ENCODE results near the gene SYF2. TPM values are rescaled to one million over a fixed set of nuclear protein-coding genes. Genes with fewer than 3 reads are reported as not detected.
"Not testable (repeated sequence)": the region's sequence is repeated elsewhere in the genome, so short reads cannot be mapped to it uniquely, and the experiment has no call there.

SYF2 gene
- 58.2 and 95.6 TPM in 2 replicates for total RNA-seq (2014; rRNA removed; shearing (Covaris generic))

GRCh38 chr1:25232027-25232865 is at the start of gene SYF2:
TSS of gene SYF2 (minus strand) at chr1:25232502. CDS start at chr1:25232467, 35 bp downstream.
- DNase-seq (ENCODE audit: low read depth) = peak; percentile 93

DNA sequence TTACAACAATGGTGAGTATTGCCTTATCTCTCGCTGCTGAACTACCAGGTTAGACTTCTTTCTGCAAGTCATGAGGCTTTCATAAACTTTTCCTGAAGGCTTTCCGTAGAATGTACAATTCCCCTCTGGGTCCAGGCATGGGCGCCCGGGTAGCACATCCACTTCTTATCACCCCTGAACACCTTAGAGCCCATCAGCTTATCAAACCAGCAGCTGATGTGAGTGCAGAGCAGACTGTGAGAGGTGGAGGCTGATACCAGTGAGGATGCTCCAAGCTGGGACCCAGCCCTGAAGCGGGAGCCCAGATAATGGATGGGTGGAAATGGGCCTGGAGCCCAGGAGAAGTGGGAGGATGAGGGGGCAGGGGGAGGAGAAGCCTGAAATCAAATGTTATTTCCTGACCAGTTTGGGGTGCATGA is 47.4 kb upstream of the SYF2 start:
- DNase-seq (ENCODE audit: low read depth) = not testable (repeated sequence)

DNA sequence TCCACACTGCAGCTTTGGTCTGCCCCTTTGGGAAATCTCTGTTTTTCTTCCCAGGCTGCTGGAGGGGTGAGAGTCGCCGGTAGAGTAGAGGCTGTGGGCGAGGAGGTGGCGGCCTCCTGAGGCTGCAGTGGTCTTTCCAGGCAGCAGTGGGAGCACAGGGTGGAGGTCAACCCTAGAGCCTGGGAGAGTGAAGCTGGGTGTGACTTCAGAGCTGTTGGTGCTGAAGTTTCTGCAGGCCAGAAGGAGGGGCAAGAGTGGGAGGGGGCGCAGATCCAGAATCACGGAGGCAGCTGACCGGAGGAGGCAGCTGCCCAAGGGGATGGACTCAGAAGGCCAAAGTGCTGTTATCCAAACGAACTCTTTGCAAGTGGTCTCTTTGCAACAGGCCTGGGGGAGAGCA is 46.5 kb upstream of the SYF2 start:
- DNase-seq (ENCODE audit: low read depth) = not testable (repeated sequence)

GRCh38 chr1:25278358-25278757 is 46.1 kb upstream of the SYF2 start:
- DNase-seq (ENCODE audit: low read depth) = not testable (repeated sequence)

- DNase-seq (ENCODE audit: low read depth) = not testable (repeated sequence)
These were observed 45.0 kb upstream of the SYF2 start for GRCh38 chr1:25277295-25277694.

DNA sequence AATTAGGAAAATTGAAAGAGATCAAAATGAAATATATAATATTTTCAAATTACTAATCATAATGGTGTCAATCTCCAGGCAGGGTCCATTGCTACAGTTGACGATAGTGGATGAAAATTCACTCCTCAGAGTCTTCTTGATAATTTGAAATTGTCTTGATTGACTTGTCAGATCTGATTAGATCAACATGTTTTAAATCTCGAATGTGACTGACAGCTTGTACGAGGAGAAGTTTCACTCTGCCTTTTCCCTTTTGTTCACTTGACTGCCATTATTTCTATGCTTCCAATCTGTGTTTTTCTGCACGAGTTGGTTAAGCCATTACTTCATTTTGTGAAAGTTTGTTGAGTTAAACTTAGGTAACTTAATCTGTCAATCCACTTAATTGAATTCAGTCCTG is 43.3 kb upstream of the SYF2 start:
- DNase-seq (ENCODE audit: low read depth) = not testable (repeated sequence)

GRCh38 chr1:25272238-25272637 is 39.9 kb upstream of the SYF2 start, which contains the start of gene RHD:
TSS of gene RHD (plus strand) at chr1:25272509. CDS start at chr1:25272548, 39 bp downstream.
- DNase-seq (ENCODE audit: low read depth) = not testable (repeated sequence)

- not testable (repeated sequence) for DNase-seq (ENCODE audit: low read depth)
These were observed 36.0 kb upstream of the SYF2 start for GRCh38 chr1:25268143-25268760.

DNA sequence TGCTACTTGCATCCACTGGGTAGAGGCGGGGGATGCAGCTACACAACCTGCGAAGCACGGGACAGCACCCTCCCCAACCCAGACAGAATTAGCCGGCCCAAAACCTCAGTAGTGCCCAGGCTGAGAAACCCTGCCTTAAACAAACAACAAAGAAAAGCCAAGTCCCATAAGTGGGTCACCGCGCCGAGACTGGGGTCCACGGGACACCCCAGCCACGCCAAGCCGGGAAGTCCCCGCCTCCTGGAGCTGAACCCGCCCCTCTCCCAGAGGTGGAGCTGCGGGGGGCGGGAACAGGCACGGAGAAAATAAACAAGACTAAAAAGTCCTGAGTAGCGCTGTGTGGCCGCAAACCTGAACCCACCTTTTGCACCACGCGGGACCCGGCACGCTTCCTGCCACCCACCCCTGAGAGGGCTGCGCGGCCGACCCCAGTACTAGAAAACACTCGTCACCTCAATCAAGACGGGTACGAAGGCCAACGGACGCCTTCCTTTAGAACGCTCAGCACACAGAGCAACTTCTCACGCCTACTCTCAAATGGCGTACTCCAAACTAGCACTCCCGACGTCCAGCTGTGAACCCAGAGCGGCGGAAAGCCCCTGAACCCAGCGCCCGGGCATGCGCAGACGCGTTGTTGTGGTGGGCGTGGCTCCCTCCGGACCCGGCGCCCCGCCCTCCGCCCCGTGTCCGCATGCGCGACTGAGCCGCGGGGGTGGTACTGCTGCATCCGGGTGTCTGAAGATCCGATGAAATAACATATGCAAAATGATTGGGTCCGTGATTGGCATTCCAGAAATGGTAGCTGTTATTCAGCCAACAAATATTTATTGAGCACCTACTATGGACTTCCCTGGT is 35.2 kb upstream of the SYF2 start:
- DNase-seq (ENCODE audit: low read depth) = peak; percentile 83

DNA sequence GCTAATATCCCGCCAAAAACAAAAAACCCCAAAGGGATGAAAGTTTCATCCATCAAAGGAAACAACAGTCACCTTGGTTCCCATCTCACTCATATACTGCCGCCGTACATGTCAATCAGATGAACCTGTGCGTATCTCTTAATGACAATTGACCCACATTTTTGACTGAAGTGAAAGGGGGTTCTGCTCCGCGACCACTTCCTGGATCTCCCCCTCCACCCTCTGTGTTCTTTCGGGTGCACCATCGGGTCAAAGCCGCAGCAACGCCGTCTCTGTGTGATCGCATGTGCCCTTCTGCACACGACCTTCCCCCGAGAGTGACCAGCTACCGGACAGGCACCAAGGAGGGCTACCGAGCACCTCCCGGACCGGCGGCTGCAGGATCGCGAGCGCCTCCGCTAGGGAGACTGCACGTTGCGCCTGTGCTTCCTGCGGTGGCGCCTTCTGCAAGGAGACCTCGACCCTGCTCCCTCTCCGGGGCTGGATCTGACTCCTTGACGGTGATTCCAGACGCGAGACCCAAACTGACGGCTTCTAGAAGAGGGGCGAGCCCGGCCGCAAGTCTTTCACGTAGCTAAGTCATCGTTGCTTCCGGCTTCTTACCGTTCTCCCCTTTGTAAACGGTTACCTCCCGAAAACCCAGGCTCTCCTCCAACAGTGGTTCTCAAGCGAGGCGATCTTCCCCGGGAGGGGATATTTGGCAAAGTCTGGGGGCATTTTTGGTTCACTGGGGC is 34.4 kb upstream of the SYF2 start:
- DNase-seq (ENCODE audit: low read depth) = not testable (repeated sequence)

- DNase-seq (ENCODE audit: low read depth) = not testable (repeated sequence)
These were observed 28.0 kb upstream of the SYF2 start for GRCh38 chr1:25260336-25260735.

DNA sequence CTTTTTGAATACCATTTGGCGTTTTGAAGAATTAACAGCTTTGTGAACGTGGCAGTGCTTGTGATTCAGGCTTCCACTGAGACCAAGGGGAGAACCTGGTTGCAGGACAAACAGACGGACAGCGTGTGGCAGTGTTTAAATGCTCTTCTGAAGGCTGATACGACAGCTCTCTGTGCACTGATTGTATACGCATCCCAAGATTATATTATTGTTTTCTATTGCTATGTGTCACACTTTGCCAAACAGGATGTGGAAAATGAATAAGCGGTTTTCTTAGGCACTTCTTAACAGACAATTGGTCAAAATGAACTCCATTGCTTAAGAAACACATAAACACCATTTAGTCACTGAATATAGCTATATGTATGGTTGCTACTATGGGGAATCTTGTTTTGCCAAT is 27.5 kb upstream of the SYF2 start:
- not testable (repeated sequence) for DNase-seq (ENCODE audit: low read depth)

DNA sequence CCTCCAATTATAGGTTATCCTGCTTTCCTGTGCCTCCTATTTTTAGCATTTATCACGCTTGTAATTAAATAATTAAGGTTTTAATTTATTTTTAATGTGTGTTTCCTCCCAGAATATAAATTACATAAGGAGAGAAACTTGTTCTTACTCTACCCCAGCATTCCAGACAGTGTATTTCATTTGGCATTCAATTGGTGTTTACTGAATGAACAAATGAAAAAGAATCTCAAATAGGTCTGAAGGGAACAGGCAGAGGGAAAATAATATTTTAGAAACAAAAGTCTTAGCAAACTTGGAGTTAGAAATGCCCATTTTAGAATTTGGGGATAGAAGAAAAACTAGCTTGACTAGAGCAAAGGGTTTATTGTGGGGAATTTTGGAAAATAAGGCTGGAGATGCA is 24.9 kb upstream of the SYF2 start:
- DNase-seq (ENCODE audit: low read depth) = no peak

- DNase-seq (ENCODE audit: low read depth) = peak; percentile 25
These were observed 24.3 kb upstream of the SYF2 start for GRCh38 chr1:25256578-25256965.

DNA sequence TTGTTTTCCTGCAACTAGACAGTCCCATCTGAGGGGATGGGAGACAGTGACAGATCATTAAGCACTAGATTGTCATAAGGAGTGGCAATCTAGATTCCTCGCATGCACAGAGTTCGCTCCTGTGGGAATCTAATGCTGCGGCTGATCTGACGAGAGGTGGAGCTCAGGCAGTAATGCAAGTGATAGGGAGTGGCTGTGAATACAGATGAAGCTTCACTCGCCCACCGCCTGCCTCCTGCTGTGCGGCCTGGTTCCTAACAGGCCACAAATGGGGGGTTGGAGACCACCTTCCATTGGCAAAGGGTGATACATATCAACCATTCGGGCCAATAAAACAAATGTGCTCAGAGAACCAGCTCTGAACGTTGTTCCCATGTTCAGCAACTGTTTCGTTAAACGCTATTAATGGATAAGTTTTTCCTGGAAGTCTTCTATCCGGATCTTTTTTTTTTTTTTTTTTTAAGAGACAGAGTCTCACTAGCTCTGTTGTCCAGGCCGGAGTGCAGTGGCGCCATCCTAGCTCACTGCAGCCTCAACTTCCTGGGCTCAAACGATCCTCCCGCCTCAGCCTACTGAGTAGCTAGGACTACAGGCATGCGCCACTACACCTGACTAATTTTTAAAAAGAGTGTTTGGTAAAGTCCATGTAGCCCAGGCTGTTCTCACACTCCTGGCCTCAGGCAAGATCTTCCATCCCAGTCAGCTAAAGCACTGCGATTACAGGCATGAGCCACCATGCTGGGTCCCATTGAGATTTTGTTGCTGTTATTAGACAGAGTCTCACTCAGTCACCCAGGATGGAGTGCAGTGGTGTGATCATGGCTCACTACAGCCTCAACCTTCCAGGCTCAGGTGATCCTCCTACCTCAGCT is 23.6 kb upstream of the SYF2 start:
- no peak for DNase-seq (ENCODE audit: low read depth)

GRCh38 chr1:25253911-25254310 is 21.6 kb upstream of the SYF2 start:
- DNase-seq (ENCODE audit: low read depth) = peak; percentile 39

DNA sequence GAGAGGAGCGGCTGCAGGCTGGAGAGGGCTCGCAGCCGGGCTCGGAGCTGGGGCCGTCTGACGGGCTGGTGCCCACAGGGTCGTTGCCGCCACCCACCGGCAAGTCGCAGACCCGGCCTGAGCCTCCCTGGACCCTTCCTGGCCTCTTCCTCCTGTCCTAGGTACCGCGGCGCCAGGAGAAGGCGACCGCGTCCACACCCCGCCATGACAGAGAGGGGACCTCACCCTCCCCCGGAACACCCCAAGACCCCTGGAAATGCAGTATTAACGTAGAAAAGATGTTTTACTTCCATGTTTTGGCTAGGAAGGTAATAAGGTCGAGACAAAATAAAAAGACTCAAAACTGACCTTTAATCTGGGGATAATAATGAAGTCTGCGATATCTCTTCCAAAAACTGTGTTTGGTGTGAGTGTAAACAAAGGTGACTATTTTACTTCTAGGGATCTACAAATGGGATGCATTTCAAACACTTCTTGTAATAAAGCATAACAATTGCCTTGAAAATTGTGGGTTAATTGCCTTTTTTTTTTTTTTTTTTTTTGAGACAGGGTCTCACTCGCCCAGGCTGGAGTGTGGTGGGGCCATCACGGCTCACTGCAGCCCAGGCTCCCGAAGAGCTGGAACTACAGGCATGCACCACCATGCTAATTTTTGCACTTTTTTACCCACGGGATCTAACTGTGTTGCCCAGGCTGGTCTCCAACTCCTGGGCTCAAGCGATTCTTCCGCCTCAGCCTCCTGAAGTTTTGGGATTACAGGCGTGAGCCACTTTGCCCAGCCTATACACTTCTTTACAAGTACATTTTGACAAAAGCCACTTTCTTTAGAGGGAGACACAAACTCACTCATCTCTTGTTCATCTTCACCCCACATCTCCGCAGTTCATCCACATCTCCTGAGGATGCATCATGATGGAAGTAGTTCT is 15.8 kb upstream of the SYF2 start:
- no peak for DNase-seq (ENCODE audit: low read depth)

- peak; percentile 99 for DNase-seq (ENCODE audit: low read depth)
These were observed 14.9 kb upstream of the SYF2 start, which contains the start of gene RSRP1 for GRCh38 chr1:25247024-25247828. TSS of gene RSRP1 (minus strand) at chr1:25247454. CDS start at chr1:25246963, 491 bp downstream.
